GM23338 (cell line): ENCODE results near the gene PTPRH. TPM values are rescaled to one million over a fixed set of nuclear protein-coding genes. Genes with fewer than 3 reads are reported as not detected.
A peak's percentile ranks its signal among the peaks of the same experiment; 100 is the strongest.

Source experiments
- ATAC-seq: fragments of 200-7000 bp; cut with Tn5 transposase; 3 replicates; pipeline ENCODE4 v1.9.1; 2020
- DNase-seq: peaks from one replicate; pipeline ENCODE4 v3.0.0-alpha.2; 2015; ENCODE audit warnings: low spot score
- H2AFZ ChIP-seq: fragments of 200-600 bp; sonication (generic); 2 replicates; pipeline ENCODE4 v1.8.0; 2016; ENCODE audit warnings: antibody characterized with exemption, mild to moderate bottlenecking, moderate library complexity
- H3F3A ChIP-seq: fragments of 200-600 bp; sonication (generic); replicated peaks from 2 replicates; pipeline ENCODE4 v1.8.0; 2017; ENCODE audit warnings: antibody characterized with exemption, mixed run types, low read depth
- H3K27ac ChIP-seq: fragments of 200-600 bp; sonication (generic); 2 replicates; pipeline ENCODE4 v1.6.1; 2016; ENCODE audit warnings: low read depth
- H3K27me3 ChIP-seq: fragments of 200-600 bp; sonication (generic); 2 replicates; pipeline ENCODE4 v1.8.0; 2016; ENCODE audit warnings: mild to moderate bottlenecking, mixed run types, moderate library complexity; ENCODE audit not compliant: insufficient read depth
- H3K36me3 ChIP-seq: fragments of 200-600 bp; sonication (generic); 2 replicates; pipeline ENCODE4 v1.8.0; 2016; ENCODE audit warnings: mild to moderate bottlenecking; ENCODE audit not compliant: insufficient read depth
- H3K4me1 ChIP-seq: fragments of 200-600 bp; sonication (generic); 2 replicates; pipeline ENCODE4 v1.8.0; 2016; ENCODE audit warnings: mild to moderate bottlenecking, moderate library complexity; ENCODE audit not compliant: insufficient read depth
- H3K4me2 ChIP-seq: fragments of 200-600 bp; sonication (generic); 2 replicates; pipeline ENCODE4 v1.7.1; 2017; ENCODE audit warnings: mixed run types
- H3K4me3 ChIP-seq: fragments of 200-600 bp; sonication (generic); 2 replicates; pipeline ENCODE4 v1.6.1; 2016; ENCODE audit warnings: mixed run types
- H3K79me2 ChIP-seq: fragments of 200-600 bp; sonication (generic); replicated peaks from 2 replicates; pipeline ENCODE4 v1.8.0; 2017; ENCODE audit warnings: mild to moderate bottlenecking; ENCODE audit not compliant: insufficient read depth
- H3K9me2 ChIP-seq: fragments of 200-600 bp; sonication (generic); 2 replicates; pipeline ENCODE4 v1.8.0; 2017; ENCODE audit not compliant: insufficient read depth
- H4K20me1 ChIP-seq: fragments of 200-600 bp; sonication (generic); replicated peaks from 2 replicates; pipeline ENCODE4 v1.8.0; 2017; ENCODE audit warnings: mild to moderate bottlenecking; ENCODE audit not compliant: insufficient read depth
- H3K27ac Mint-ChIP-seq: 2 replicates; pipeline ENCODE4 v1.8.0; 2020; ENCODE audit warnings: inconsistent platforms, mild to moderate bottlenecking, moderate library complexity, mixed read lengths
- H3K27me3 Mint-ChIP-seq: 3 replicates; pipeline ENCODE4 v1.8.0; 2022; ENCODE audit warnings: low read depth, mild to moderate bottlenecking, moderate library complexity, mixed read lengths, inconsistent platforms; ENCODE audit not compliant: insufficient read depth, poor library complexity
- H3K36me3 Mint-ChIP-seq: 3 replicates; pipeline ENCODE4 v1.8.0; 2021; ENCODE audit warnings: low read depth, mild to moderate bottlenecking, inconsistent platforms, moderate library complexity, mixed read lengths
- H3K4me1 Mint-ChIP-seq: 3 replicates; pipeline ENCODE4 v1.8.0; 2020; ENCODE audit warnings: mild to moderate bottlenecking, inconsistent platforms, mixed read lengths
- H3K4me3 Mint-ChIP-seq: 3 replicates; pipeline ENCODE4 v1.8.0; 2021; ENCODE audit warnings: moderate library complexity, mild to moderate bottlenecking, inconsistent platforms, mixed read lengths
- H3K9me3 Mint-ChIP-seq: 3 replicates; pipeline ENCODE4 v1.8.0; 2020; ENCODE audit warnings: moderate library complexity, mild to moderate bottlenecking, inconsistent platforms, mixed read lengths
- CREB1 ChIP-seq: fragments of 250-450 bp; sonication (Bioruptor Pico); IDR thresholded peaks from 2 replicates; pipeline ENCODE4 v1.5.0; 2020; ENCODE audit warnings: low read depth, mild to moderate bottlenecking, moderate library complexity
- CTCF ChIP-seq, 2 experiments: fragments of 200-600 bp in 1 of 2; sonication (generic) in 1 of 2; conservative IDR thresholded peaks; 2 replicates each; pipeline versions ENCODE4 v1.5.1 to v1.6.1; 2016 to 2017; ENCODE audit warnings: antibody characterized with exemption in 2 of 2, low read depth in 2 of 2, mild to moderate bottlenecking in 2 of 2, moderate library complexity in 1 of 2
- ETS1 ChIP-seq: IDR thresholded peaks from 2 replicates; pipeline ENCODE4 v1.6.1; 2016; ENCODE audit warnings: antibody characterized with exemption
- JUNB ChIP-seq: IDR thresholded peaks from one replicate; pipeline ENCODE4 v1.6.1; 2016; ENCODE audit warnings: antibody characterized with exemption; ENCODE audit not compliant: unreplicated experiment
- REST ChIP-seq: IDR thresholded peaks from one replicate; pipeline ENCODE4 v1.6.1; 2018; ENCODE audit warnings: antibody characterized with exemption; ENCODE audit not compliant: unreplicated experiment
- ZNF114 ChIP-seq: fragments of 250-450 bp; sonication (Bioruptor Pico); IDR thresholded peaks from 2 replicates; pipeline ENCODE4 v1.5.0; 2020; ENCODE audit warnings: mild to moderate bottlenecking, moderate library complexity
- ZNF462 ChIP-seq: fragments of 250-450 bp; sonication (Bioruptor Pico); IDR thresholded peaks from 2 replicates; pipeline ENCODE4 v1.5.0; 2020; ENCODE audit warnings: mild to moderate bottlenecking, moderate library complexity
- polyA plus RNA-seq: library from polyadenylated mRNA; unstranded; fragments of >200 nt; fragmentation: Nextera tagmentation; extraction: Ambion mirVana; gene quantifications from 2 replicates; pipeline ENCODE4 v1.2.1, GENCODE V29; 2016
- total RNA-seq: library from RNA; depleted of rRNA; stranded (reverse); fragments of >200 nt; shearing (Covaris generic); gene quantifications from 2 replicates; pipeline ENCODE4 v1.2.3, GENCODE V29; 2014

Gene PTPRH
- total and polyA plus RNA-seq, 2 experiments from 2014 or later, result 0.16 to 2.1 TPM

- Histone ChIP-seq H2AFZ (peak overlapping the region; percentile 94), H3K4me3 (peak overlapping the region; percentile 86), H3K27me3 (peaks cover 55% of the 10 kb centered on the region), H3K9me2 (0 out of 2 replicates have a peak, but pooled peaks cover 3% of the 10 kb centered on the region), H3K27ac (no peak overlapping the region), H3K4me1 (peaks cover 3% of the 10 kb centered on the region; the same call in 1 of the 2 replicates), H3F3A (peaks cover 10% of the 10 kb centered on the region; the same call in 1 of the 2 replicates), H3K36me3 (no peaks in the 10 kb centered on the region), H4K20me1 (no peaks in the 10 kb centered on the region), H3K4me2 (peak overlapping the region; percentile 89), H3K79me2 (no peaks in the 10 kb centered on the region)
- peak; percentile 96 for DNase-seq
- Mint-ChIP-seq H3K36me3 (no peaks in the 10 kb centered on the region; the same call in 2 of the 3 replicates), H3K4me3 (peak overlapping the region; percentile 79), H3K4me1 (peaks cover 23% of the 10 kb centered on the region), H3K27ac (peak overlapping the region; percentile 86; the same call in 1 of the 2 replicates), H3K27me3 (peaks cover 46% of the 10 kb centered on the region), H3K9me3 (peaks cover 12% of the 10 kb centered on the region)
- peak; percentile 95 for TF ChIP-seq ETS1
- no peak for TF ChIP-seq JUNB
- no peak for TF ChIP-seq ZNF114
- TF ChIP-seq REST, result peak; percentile 8
- TF ChIP-seq CREB1, result peak; percentile 78
- TF ChIP-seq ZNF462, result no peak
- no peak for TF ChIP-seq CTCF (conservative IDR thresholded peaks at IDR 0.05; ENCODE audit: low read depth in 2 of 2)
- ATAC-seq, result peak; percentile 71
These were observed 30.3 kb downstream of the PTPRH start for GRCh38 chr19:55178781-55179599.
